Stimulated activated CD4-positive, alpha-beta T cell treated with anti-CD3 and anti-CD28 coated beads, TNF-alpha, amount 100 ng/mL, for 1 hour (primary cell): ENCODE measurements around the gene AIRE.
A peak's percentile ranks its signal among the peaks of the same experiment; 100 is the strongest.

Experiments used
- DNase-seq, 3 donors: peaks; one replicate each; pipeline ENCODE4 v3.0.0-alpha.2; 2020; ENCODE audit warnings: low read depth in 3 of 3, low spot score in 1 of 3

AIRE gene

DNA sequence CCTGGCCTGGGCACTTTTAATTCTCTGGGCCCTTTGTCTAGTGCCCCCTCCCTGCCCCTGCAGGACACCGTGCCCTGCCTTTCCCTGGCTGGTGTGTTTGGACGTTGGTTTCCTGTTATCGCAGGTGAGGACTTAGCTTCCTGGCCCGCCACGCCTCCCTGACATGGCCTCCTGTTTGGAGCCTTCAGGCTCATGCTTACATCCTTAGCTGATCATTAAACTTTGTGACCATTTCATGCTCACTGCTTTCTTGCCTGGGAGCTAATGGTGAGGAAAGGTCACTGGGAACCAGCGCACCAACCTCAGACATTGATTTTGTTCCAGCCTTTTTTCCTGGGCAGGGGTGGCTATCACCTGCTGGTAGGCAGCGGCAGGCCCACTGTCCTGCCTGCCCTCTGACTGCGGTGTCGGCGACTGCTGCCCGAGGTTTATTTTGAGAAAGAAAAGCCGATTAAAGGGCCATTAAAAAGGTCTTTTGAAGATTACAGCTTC is 17.9 kb downstream of the AIRE start:
- DNase-seq, result no peak

DNA sequence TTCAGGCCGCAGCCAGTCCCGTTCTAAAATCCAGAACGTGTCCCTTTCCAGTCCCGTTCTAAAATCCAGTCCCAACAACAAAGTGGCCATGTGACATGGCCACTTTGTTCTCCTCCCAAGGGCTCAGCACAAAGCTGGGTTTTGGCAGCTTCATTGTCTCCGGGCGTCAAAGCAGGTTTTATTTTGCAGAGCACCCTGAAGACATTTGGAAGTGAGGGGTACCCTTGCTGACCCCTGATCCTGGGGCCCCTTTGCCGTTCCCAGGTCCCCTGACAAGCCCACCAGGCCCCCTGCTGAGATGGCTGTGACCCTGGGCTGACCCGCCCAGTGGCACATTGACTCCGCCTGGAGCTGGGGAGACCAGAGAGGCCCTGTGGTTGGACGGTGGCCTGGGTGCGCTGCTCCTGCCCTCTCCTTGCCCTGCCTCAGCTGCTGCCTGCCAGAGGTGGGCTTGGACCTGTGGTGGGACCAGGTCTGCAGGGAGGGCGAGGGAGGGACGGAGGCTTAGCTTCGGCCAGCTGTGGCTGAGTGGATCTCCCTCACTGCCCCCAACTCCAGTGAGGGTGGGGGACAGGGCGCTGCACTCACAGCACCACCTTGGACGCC is 18.4 kb downstream of the AIRE start:
- no peak for DNase-seq

DNA sequence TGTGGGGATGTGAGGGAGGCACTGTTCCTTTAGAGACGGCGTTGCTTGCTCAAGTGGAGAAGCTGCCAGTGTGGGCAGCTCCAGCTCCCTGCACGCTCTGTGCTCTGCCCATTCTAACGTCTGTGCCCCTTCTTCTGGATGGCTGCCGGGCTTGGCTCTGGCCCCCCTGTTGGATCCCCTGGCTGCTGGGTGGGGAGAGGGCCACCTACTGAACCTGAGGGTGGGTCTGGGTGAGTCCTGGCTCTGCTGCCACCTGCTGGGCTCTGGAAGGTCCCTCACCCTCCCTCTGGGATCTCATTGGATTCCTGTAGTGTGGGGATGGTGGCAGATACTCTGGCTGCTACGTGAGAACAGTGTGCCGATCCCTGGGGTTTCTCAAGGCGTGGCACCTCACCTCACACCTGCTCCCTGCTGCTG is 19.2 kb downstream of the AIRE start:
- peak in 1 of 3 donors; percentile 27 for DNase-seq

DNA sequence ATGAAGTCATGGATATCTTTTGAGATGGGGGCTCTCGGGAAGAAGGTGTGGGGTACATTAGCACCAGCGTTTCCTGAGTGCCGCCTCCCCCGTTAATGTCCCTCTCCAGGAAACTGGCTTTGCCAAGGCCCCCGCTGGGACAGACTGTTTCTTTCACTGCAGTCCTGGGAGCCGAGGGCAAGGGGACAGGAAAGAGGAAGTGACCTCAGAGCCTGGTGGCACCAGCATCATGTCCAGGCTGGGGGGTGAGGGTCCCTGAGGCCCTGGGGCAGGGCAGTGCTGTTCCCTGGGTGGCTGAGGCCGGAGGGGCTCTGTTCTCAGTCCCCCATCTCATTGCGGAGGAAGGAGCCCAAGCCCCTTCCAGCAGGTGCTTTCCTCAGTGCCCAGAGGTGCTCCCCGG is 20.0 kb downstream of the AIRE start:
- DNase-seq, result no peak

DNA sequence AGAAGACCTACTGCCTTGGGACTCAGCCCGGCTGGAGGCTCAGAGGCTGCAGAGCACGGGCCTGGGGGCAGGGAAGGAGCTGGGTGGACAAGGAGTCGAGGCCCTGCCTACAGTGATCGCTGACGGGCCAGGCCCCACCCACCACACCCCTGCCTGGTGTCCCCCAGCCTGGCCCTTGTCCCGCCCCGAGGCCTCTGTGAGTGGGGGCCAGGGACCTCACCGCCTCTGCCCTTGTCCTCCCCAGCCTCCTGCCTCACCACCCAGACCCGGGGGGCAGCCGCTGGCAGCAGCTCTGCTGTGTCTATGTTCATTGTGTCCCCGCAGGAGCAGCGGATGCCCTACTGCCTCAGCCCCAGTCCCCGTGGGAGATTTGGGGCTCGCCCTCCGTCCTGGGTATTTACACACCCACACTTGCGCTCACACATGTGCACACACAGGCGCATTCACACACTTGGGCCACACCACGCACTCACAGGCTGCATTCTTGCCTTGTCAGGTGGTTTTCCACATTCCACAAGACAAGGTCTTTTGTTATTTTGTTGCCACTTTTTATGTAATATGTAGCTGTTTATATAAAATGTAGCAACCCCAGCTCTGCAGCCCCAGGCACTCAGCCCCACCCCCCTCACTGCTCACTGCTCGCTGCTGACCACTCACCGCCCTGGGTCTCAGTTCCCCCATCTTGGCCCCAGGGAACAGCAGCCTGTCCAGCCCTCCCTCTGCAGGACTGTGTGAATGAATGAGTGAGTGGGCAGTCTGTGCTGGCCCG is 21.4 kb downstream of the AIRE start:
- DNase-seq, result no peak

DNA sequence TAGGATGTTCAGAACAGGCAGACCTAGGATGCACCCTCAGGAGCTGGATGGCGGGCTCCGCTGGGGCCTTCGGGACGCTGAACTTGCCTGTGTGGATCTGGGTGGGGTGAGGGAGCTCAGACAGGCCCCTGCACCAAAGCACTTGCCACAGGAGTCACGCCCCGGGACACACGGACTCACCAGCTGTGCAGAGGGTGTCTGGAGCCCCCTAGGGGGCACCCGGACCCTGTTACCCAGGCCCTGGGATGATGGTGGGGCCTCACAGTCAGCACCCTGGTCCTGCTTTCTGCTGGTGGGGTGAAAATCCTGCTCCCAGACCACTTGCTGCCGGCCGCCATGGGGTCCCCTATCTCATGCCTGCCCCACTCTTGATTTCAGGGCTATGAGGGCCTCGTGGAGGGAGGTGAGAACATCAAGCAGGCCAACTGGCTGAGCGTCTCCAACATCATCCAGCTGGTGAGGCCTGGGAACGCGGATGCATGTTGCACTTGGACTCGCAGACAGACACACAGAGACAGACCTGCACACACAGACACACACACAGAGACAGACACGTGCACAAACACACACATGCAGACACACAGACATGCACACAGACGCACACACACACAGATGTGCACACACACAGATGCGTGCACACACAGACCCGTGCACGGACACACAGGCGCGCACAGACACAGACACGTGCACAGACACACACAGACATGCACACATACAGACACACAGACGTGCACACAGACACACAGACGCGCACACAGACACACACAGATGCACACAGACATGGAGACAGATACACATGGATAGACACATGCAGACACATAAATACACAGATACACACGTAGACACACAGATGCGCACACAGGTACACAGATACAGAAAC is 25.2 kb downstream of the AIRE start:
- no peak for DNase-seq

DNA sequence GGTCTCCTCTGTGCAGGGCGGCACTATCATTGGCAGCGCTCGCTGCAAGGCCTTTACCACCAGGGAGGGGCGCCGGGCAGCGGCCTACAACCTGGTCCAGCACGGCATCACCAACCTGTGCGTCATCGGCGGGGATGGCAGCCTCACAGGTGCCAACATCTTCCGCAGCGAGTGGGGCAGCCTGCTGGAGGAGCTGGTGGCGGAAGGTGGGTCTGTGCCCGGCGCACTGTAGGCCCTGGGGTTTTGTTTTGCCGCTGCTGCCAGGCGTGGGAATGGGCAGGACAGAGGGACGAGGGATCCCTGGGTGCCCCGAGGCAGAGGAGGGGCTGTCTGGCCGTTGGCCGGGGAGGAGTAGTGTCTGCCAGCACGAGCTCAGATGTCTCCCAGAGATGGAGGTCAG is 26.4 kb downstream of the AIRE start:
- no peak for DNase-seq

DNA sequence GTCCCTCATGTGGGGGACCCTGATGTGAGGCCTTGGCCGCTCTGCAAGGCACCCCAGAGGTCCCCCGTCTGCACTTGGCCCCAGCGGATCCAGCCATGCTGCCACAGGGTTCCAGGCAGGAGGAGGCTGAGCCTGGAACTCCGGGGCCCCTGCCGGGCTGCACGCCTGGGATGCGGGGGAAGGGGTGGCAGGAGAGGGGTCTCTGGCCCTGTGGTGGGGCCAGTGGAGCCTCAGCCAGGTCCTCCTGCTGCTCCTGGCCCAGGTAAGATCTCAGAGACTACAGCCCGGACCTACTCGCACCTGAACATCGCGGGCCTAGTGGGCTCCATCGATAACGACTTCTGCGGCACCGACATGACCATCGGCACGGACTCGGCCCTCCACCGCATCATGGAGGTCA is 27.0 kb downstream of the AIRE start:
- no peak for DNase-seq

DNA sequence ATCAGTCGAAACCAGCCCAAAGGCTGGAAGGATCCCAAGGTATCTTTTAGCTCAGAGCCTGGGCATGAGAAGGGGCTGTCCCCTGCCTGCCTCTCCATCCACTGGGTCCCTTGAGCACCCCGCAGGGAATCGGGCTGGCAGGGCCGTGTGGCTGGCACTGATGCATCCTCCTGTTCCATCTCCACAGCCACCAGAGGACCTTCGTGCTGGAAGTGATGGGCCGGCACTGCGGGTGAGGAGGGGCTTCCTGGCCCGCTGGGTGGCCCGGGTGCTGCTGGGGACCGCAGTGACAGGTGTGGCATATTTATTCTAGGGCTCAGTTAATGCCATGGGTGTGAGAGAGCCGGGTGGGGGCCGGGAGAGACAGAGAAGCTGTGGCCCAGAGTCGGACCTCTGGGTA is 27.8 kb downstream of the AIRE start:
- no peak for DNase-seq

DNA sequence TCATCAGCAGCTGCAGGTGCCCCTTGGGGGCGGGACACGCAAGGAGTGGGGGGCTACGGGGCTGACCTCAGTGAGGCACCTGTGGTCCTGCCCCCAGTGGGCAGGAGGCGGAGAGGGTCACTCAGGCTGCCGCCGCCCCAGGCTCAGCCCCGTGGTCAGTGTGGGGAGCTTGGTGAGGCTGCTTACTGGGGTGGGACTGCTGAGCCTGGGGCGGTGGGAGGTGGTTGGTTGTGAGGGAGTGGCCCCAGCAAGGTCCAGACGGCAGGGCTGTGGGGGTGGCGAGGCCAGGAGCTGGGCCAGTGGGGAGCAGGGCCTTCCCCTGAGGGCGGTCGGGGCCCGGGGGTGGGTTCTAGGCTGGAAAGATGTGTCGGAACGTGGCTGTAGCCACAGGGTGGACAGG is 28.5 kb downstream of the AIRE start:
- no peak for DNase-seq

DNA sequence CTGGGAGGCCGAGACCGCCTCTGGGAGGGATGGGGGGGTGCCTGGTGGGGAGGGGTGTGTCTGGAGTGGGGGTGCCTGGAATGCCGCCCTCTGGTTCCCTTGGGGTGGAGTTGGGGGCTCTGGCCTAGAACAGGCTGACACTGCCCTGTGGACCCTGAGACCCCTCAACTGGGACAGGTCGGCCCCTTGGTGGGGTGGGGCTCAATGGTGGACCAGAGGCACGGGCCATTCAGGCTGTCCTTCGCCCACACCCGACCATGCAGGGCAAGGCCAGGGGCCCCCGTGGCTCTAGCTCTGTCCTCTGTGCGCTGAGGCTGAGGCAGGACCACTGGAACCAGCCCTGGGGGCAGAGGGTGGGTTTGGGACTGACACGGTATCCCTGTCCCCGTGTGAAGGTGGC is 28.9 kb downstream of the AIRE start:
- no peak for DNase-seq

DNA sequence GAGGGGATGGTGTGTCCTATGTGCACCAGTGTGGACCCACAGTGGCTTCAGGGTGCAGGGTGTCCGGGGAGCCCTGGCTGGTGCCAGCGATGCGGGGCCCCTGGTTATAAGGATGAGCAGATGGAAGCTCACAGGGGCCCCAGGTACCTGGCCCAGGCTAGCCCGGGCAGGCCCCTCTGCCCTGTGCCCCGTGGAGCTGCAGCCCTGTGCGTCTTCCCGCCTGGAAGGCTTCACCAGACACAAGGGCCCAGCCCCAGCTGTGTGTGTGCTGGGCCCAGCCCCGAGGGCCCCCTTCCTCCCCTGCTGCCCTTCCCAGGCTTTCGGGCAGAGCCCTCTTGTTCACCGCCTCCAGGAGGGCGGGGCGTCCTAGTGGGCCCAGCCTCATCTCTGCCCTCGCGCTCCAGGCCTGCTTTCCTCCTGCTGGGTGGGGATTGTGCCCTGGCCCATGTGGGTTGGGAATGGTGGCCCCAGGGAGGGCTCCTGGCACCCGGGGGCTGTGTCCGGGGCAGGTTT is 30.1 kb downstream of the AIRE start:
- DNase-seq, result no peak

DNA sequence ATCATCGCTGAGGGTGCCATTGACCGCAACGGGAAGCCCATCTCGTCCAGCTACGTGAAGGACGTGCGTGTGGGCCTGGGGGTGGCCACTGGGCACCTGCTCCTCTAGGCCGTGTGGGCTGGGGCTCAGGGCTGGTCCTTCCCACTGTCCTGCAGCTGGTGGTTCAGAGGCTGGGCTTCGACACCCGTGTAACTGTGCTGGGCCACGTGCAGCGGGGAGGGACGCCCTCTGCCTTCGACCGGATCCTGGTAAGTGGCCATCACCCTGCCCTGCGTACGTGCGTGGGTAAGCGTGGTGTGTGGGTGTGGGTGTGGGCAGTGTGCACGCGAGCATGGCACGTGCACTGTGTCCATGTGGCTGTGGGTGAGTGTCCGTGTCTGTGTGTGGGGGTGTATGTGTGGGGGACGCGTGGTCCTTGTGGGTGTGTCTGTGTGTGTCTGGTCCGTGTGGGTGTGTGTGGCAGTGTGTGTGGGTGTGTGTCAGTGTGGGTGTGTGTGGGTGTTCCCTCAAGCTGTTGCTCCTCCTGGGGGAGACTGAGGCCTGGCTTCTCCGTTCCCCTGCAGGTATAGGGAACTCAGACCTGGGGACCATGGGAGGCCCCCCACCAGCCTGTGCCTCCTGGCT is 30.7 kb downstream of the AIRE start:
- DNase-seq, result no peak

DNA sequence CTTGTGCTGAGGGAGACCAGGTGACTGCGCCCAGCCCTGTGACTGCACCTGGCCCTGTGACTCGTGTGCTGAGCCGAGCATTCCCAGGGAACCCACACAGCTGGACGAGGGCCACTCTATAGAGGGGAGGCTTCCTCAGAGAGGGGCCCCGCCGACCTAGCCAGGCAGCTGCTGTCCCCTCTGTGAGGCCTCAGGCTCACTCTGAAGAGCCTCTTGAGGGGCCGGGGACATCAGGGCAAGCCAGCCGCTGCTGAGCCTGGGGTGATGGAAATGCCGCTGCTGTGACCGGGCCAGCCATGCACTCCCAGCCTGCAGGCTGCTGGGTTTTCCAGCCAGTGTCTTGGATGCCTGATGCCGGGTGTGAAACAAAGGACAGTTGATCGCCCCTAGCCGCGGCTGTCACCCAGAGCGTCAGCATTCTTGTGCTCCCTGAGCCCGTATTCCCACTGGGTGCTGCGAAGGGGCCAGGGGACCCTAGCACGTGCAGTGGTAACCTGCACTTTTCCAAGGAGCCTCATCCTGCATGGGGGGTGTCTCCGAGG is 31.6 kb downstream of the AIRE start:
- DNase-seq, result no peak

DNA sequence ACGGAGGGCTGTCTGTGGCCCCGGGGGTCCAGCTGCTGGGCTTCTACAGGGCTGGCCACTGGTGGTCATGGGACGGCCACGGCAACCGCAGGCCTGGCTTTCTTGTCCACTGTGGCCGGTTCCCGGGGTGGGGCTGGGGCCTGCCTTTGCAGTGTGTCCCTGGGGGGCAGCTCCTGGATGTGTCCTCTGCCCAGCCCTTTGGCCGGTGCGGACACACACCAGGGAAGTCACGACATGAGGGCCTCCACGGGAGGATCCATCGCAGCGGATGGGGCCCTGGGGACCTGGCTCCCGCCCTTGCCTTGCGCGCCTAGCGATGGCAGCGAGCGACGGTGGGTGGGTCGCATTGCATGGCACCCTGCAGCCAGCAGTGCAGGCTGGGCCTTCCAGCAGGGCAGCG is 32.2 kb downstream of the AIRE start:
- DNase-seq, result no peak

DNA sequence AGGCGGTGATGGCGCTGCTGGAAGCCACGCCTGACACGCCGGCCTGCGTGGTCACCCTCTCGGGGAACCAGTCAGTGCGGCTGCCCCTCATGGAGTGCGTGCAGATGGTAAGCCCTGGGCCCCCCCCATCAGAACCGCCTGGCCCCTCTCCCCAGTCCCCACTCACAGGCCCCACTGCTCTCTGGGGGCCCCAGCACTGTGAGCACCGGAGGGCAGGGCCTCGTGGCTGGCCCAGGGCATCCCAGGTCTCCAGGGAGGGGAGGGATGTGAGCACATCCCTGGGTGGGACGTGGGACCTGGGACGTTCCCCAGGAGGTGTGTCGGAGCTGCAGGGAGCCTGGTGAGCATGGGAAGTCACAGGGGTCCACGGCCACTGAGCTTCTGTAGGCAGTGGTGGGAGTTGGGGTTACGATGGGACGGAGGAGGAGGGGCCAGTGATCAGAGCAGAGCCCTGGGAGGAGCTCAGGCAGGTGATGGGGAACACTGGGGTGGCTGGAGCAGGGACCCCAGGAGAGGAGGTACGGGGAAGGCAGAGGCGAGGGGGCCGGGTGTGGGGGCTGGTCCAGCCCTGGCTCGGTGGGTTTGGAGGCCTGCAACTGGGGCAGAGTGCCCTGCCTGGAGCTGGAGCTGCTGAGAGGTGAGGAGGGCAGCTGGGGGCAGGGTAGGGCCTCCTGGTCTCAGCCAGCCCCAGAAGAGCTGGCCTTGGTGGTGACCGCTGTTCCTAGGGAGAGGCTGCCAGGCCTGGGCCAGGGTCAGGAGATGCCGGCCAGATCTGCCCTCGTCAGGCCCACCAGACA is 33.0 kb downstream of the AIRE start:
- no peak for DNase-seq

DNA sequence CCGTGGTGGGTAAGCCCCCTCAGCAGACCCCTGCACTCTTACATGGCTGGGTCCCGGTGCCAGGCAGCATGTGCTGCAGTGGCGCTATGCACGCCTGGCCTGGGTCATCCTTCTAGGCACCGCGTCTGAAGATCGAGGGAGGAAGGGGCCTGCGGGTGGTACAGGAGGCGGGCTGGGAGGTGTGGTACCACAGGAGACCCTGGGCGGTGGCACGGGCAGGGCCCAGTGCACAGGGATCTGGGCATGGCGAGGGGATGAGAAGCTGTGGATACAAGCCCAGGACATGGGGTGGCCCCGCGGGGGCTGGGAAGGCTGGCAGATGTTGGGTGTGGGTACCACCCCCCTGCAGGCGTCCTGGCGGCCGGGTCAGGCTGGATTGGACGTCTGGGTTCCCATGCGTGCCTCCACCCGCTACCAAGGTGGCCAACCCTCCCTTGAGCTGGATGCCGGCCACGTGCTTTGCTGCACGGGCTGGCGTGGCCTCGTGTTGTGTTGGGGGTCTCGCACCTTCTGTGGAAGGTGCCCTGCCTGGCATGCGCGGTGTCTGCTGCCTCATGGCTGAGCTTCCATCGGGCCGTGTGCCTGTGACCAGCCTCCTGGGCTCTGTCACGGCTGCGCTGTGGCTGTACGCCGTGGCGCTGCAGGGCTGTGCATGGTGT is 33.9 kb downstream of the AIRE start:
- no peak for DNase-seq

DNA sequence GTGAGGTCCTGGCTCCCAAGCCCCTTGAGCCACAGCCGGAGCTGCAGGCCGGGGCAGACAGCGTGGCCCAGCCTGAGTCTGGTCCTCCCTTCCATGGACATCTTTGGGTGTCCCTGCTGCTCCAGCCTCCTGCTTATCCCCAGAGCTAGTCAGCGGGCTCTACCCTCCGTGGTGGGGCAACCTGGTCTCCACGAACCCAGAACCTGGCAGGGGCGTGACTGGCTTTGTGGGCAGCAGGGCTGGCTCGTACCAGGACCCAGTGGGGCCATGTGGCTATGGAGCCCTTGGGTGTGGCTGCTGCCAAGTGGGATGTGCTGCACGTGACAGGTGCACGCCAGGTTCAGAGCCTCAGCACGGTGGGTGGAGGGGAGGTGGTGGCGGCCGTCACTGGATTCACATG is 35.2 kb downstream of the AIRE start:
- DNase-seq, result no peak

DNA sequence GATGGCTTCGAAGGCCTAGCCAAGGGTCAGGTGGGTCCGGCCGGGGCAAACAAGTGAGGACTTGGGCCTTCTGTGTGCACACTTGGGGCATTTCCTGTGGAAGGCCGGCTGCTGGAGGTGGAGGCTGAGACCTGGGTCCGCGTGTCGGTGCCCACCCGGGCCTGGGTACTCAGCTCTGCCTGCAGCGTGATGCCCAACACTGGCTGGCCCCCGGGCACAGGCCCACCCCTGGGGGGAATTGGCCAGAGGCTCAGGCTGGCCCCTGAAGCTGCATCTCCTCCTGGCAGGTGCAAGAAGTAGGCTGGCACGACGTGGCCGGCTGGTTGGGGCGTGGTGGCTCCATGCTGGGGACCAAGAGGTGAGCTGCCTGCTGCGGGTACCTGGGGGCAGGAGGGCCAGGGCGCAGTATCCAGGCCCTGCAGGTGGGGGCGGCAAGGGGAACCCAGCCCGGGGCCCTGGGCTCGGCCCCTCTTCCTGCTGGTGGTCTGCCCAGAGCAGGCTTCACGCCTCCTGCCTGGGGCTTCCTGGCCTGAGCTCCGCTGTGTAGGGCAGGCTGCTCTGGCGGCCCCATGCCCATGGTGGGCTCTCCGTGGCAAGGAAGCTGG is 36.3 kb downstream of the AIRE start:
- no peak for DNase-seq
